ENCODE measurements around the gene ARHGEF10L. TPM values are rescaled to one million over a fixed set of nuclear protein-coding genes. Genes with fewer than 3 reads are reported as not detected.

The ARHGEF10L gene
- total RNA-seq, 1 donor from 2014 or later: 33.1 TPM

GRCh38 chr1:17725084-17725719, 185.7 kb downstream of the ARHGEF10L start:
- Mint-ChIP-seq H3K4me1 (no peaks in the 10 kb centered on the region), H3K4me3 (no peak overlapping the region), H3K27me3 (ENCODE audit: low read depth) (peaks cover 24% of the 10 kb centered on the region), H3K36me3 (no peaks in the 10 kb centered on the region), H3K9me3 (no peaks in the 10 kb centered on the region), H3K27ac (no peak overlapping the region)
- no peak for DNase-seq (ENCODE audit: low spot score in 2 of 2, unreplicated experiment in 2 of 2)
- TF ChIP-seq, protein P1, sequence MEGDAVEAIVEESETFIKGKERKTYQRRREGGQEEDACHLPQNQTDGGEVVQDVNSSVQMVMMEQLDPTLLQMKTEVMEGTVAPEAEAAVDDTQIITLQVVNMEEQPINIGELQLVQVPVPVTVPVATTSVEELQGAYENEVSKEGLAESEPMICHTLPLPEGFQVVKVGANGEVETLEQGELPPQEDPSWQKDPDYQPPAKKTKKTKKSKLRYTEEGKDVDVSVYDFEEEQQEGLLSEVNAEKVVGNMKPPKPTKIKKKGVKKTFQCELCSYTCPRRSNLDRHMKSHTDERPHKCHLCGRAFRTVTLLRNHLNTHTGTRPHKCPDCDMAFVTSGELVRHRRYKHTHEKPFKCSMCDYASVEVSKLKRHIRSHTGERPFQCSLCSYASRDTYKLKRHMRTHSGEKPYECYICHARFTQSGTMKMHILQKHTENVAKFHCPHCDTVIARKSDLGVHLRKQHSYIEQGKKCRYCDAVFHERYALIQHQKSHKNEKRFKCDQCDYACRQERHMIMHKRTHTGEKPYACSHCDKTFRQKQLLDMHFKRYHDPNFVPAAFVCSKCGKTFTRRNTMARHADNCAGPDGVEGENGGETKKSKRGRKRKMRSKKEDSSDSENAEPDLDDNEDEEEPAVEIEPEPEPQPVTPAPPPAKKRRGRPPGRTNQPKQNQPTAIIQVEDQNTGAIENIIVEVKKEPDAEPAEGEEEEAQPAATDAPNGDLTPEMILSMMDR (IDR thresholded peaks at IDR 0.05; ENCODE audit: unreplicated experiment): no peak

- Mint-ChIP-seq H3K27me3 (ENCODE audit: low read depth) (peaks cover 24% of the 10 kb centered on the region), H3K36me3 (no peaks in the 10 kb centered on the region), H3K4me3 (no peak overlapping the region), H3K27ac (no peak overlapping the region), H3K9me3 (no peaks in the 10 kb centered on the region), H3K4me1 (no peaks in the 10 kb centered on the region)
- DNase-seq (ENCODE audit: low spot score in 2 of 2, unreplicated experiment in 2 of 2): no peak
- TF ChIP-seq, protein P1 (IDR thresholded peaks at IDR 0.05; ENCODE audit: unreplicated experiment): no peak
These were observed 186.5 kb downstream of the ARHGEF10L start for GRCh38 chr1:17725811-17726582.

DNA sequence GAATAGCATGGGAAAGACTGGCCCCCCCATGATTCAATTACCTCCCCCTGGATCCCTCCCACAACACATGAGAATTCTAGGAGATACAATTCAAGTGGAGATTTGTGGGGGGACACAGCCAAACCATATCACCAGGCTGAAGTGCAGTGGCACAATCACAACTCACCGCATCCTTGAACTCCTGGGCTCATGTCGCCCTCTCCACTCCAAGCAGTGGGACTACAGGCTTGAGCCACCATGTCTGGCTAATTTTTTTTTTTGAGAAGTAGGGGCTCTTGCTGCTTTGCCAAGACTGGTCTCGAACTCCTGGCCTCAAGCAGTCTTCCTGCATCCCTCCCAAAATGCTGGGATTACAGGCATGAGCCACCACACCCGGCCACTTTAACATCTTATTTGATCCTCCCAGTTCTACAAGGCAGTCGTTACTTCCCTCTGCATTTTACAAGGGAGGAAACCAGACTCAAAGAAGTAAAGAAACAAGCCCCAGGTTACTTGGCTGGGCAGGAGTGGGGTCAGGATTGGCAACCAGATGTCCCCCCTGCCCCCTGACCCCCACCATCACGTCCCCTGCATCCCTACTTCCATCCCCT, 188.7 kb downstream of the ARHGEF10L start:
- no peak overlapping the region for H3K4me3 Mint-ChIP-seq
- no peaks in the 10 kb centered on the region for H3K9me3 Mint-ChIP-seq
- no peak overlapping the region for H3K27ac Mint-ChIP-seq
- TF ChIP-seq, protein P1 (IDR thresholded peaks at IDR 0.05; ENCODE audit: unreplicated experiment): no peak
- DNase-seq (ENCODE audit: low spot score in 2 of 2, unreplicated experiment in 2 of 2): no peak
- no peaks in the 10 kb centered on the region for H3K36me3 Mint-ChIP-seq
- H3K27me3 Mint-ChIP-seq (ENCODE audit: low read depth): peaks cover 12% of the 10 kb centered on the region
- no peaks in the 10 kb centered on the region for H3K4me1 Mint-ChIP-seq

GRCh38 chr1:17729248-17729647, 189.8 kb downstream of the ARHGEF10L start:
- no peaks in the 10 kb centered on the region for H3K4me1 Mint-ChIP-seq
- no peak for DNase-seq (ENCODE audit: low spot score in 2 of 2, unreplicated experiment in 2 of 2)
- H3K4me3 Mint-ChIP-seq: no peak overlapping the region
- H3K27me3 Mint-ChIP-seq (ENCODE audit: low read depth): peaks cover 5% of the 10 kb centered on the region
- H3K27ac Mint-ChIP-seq: no peak overlapping the region
- H3K36me3 Mint-ChIP-seq: no peaks in the 10 kb centered on the region
- H3K9me3 Mint-ChIP-seq: no peaks in the 10 kb centered on the region
- TF ChIP-seq, protein P1 (IDR thresholded peaks at IDR 0.05; ENCODE audit: unreplicated experiment): no peak

DNA sequence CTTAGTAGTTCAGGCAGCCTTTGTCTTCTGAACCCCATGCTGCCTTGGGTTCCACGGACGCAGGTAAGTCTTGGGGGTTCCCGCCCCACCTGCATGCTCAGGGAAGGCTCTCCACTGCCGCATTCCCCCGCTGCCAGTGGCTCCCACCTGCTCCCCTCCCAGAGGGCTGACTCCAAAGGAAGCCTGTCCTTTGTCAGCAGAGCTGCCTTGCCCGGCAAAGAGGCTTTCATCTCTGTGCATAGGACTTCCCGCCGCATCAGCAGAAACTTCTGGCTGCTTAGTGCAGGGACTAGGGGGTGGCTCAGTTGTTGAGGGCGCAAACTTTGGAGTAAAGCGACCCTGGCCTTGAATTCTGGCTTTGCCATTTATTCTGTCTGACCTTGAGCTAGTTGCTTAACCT, 190.4 kb downstream of the ARHGEF10L start:
- H3K9me3 Mint-ChIP-seq: no peaks in the 10 kb centered on the region
- no peak overlapping the region for H3K4me3 Mint-ChIP-seq
- TF ChIP-seq, protein P1 (IDR thresholded peaks at IDR 0.05; ENCODE audit: unreplicated experiment): no peak
- no peaks in the 10 kb centered on the region for H3K36me3 Mint-ChIP-seq
- no peaks in the 10 kb centered on the region for H3K4me1 Mint-ChIP-seq
- peaks cover 4% of the 10 kb centered on the region for H3K27me3 Mint-ChIP-seq (ENCODE audit: low read depth)
- no peak overlapping the region for H3K27ac Mint-ChIP-seq
- no peak for DNase-seq (ENCODE audit: low spot score in 2 of 2, unreplicated experiment in 2 of 2)
